RWPE1 (cell line): ENCODE measurements around the gene CNGB1.

ENCODE experiments used
- CTCF ChIA-PET: fragments of 350-600 bp; sonication (Branson Sonifier 250); formaldehyde crosslinking; extraction: SDS; loops from one replicate; lab custom pipeline; 2021; lab: Yijun Ruan, JAX
- POLR2A ChIA-PET: fragments of 400-600 bp; formaldehyde crosslinking; extraction: SDS; loops from one replicate; lab custom pipeline; 2020; ENCODE audit warnings: antibody characterized with exemption; ENCODE audit not compliant: low non-redundant PET; lab: Yijun Ruan, JAX
- DNase-seq: peaks from one replicate; pipeline ENCODE4 v3.0.0; 2012; ENCODE audit warnings: low spot score
- H3K27ac ChIP-seq: fragments of 450-650 bp; 2 replicates; pipeline ENCODE4 v1.5.1; 2017
- TF ChIP-seq, protein P1 (sequence below): fragments of 450-650 bp; conservative IDR thresholded peaks from 2 replicates; pipeline ENCODE4 v1.5.1; 2017; ENCODE audit warnings: low read depth, mild to moderate bottlenecking

CNGB1 gene

DNA sequence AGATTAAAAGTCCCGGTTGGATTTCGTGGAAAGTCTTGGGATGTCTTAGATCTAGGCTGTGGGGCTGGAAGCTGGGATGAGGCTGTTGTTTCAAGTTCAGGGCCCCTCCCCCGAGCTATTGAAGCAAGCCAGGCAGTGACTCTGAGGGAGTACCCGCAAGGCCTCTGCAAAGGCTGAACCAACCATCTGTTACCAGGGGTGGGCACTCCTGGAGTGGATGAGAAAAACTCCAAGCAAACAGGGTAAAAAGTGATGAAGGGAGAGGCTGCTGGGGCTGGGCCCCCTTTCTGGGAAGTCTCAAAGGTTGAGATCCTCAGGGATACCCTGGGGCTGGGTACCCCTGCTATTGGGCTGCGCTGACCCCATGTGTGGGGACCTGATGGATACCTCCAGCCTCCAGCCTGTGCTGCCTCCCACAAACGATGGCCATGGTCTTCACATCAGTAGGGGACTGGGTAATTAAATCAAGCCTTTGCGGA, 86.2 kb downstream of the CNGB1 start:
- TF ChIP-seq, protein P1, sequence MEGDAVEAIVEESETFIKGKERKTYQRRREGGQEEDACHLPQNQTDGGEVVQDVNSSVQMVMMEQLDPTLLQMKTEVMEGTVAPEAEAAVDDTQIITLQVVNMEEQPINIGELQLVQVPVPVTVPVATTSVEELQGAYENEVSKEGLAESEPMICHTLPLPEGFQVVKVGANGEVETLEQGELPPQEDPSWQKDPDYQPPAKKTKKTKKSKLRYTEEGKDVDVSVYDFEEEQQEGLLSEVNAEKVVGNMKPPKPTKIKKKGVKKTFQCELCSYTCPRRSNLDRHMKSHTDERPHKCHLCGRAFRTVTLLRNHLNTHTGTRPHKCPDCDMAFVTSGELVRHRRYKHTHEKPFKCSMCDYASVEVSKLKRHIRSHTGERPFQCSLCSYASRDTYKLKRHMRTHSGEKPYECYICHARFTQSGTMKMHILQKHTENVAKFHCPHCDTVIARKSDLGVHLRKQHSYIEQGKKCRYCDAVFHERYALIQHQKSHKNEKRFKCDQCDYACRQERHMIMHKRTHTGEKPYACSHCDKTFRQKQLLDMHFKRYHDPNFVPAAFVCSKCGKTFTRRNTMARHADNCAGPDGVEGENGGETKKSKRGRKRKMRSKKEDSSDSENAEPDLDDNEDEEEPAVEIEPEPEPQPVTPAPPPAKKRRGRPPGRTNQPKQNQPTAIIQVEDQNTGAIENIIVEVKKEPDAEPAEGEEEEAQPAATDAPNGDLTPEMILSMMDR: no peak
- DNase-seq: no peak
- H3K27ac ChIP-seq: no peak overlapping the region
- POLR2A ChIA-PET: no interaction called here
- CTCF ChIA-PET: no interaction called here

DNA sequence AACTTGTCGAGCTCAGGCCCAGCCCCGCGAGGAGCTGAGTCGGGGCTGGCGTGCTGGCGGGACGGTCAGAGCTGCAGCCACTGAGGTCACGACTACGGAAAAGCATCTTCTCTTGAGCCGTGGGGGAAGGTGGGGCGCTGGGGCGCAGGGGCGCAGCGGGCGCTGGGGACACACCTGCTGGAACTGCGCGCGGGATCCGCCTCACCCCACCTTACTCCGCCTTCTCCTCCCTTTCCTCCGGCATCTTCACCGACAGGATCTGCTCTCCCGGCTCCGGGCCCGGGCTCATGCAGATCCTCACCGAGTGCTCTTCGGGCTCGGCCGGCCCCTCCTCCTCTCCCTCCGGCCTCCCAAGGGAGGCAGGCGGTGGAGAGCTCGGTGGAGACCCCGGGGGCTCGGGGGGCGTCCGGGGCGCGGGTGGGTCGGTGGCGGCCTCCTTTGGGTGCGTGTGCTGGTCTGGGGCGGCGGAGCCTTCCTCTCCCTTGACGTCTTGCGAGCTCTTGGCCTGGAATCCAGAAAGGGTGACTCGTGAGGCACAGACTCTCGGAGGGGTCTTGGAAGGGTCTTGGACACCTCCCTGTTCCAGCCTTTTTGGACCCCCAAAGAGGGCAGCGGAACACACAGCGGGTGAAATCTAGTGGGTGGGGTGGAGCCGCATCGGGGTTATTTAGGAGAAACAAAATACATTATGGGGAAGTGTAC, 86.8 kb downstream of the CNGB1 start:
- DNase-seq: no peak
- no peak overlapping the region for H3K27ac ChIP-seq
- TF ChIP-seq, protein P1: no peak
- ChIA-PET CTCF (interaction anchor here (0.6 kb wide), 1 partner anchor 83 kb away, joined by 4 read pairs; no protein-coding TSS in a partner anchor), POLR2A (no interaction called here)

DNA sequence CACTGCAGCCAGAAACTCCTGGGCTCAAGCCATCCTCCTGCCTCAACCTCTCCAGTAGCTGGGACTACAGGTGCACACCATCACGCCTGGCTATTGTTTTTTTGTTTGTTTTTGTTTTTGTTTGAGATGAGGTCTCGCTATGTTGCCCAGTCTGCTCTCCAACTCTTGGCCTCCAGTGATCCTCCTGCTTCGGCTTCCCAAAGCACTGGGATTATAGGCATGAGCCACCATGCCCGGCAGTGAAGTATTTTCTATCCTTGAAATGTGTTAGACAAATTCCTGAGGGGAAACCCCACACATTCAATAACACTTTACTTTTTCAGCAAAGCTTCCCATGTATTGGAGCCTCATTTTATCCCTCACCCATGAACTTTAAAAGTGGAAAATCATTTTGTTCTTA, 87.4 kb downstream of the CNGB1 start:
- POLR2A ChIA-PET: no interaction called here
- CTCF ChIA-PET: interaction anchor here (0.6 kb wide), 1 partner anchor 82 kb away, joined by 4 read pairs; no protein-coding TSS in a partner anchor
- TF ChIP-seq, protein P1: no peak
- no peak overlapping the region for H3K27ac ChIP-seq
- DNase-seq: no peak

DNA sequence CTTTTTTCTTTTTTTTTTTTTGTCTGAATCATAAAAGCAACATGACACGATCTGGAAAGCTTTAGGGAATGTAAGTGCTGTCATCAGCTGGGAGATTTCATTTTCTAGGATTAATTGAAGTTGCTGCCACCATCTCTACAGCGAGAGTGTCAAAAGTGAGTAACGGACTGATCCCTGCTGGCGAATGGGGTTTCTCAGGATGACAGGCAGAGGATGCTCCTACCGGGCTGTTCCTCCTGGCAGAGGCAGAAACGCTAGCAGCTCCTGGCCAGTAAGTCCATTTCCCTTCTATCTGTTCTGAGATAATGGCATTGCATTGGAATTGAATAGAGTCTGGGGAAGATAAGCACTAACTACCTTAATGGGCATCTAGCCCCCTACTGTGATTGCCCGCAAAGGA, 88.1 kb downstream of the CNGB1 start:
- DNase-seq: no peak
- TF ChIP-seq, protein P1: no peak
- ChIA-PET POLR2A (no interaction called here), CTCF (interaction anchor here (0.5 to 0.6 kb wide), 4 partner anchors 26 to 450 kb away, joined by 3 to 4 read pairs (median 4); no protein-coding TSS in a partner anchor)
- no peak overlapping the region for H3K27ac ChIP-seq

DNA sequence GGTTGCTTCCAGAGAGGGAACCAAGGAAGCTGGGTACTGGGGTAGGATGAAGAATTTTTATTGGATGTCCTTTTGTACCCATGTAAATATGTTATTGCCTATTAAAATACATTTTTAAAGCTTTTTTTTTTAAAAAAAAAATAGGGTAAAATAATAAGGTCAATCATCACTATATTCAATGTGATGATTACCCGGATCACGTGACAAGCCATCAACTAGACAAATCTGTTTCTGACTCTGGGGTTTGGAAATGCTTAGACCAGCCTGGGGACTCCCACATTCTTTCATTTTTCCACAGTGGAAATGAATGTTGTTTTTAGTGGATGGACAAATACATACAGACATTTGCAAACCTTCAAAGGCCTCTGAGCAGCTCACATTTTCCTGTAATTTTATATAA, 88.7 kb downstream of the CNGB1 start:
- TF ChIP-seq, protein P1: no peak
- ChIA-PET CTCF (interaction anchor here (0.6 kb wide), 3 partner anchors 26 to 450 kb away, joined by 3 to 4 read pairs (median 3); no protein-coding TSS in a partner anchor), POLR2A (no interaction called here)
- DNase-seq: no peak
- no peak overlapping the region for H3K27ac ChIP-seq

DNA sequence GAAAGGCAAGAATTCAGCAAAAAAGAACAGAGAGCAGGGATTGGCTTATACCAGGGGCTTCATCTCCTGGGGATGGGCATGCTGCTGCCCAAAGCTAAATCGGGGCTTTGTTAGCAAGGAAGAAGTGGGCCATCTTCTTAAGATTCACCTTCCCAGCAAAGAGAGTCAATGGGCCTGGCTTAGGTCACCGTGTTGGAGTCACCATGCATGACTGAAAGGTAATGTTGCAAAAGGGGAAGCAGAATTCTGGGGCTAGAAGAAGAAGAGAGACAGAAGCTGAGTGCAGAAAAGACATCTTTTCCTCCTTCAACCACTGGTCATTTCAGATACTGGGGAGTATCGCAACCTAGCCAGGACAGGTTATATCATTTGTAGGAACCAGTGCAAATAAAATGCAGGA, 92.3 kb downstream of the CNGB1 start:
- CTCF ChIA-PET: interaction anchor here (0.6 to 0.7 kb wide), 2 partner anchors 15 to 461 kb away, joined by 3 to 4 read pairs; no protein-coding TSS in a partner anchor
- POLR2A ChIA-PET: no interaction called here
- H3K27ac ChIP-seq: no peak overlapping the region
- no peak for DNase-seq
- TF ChIP-seq, protein P1: no peak
